H1 (cell line): ENCODE data around the gene TSGA10.

ENCODE experiments used
- CBX5 ChIP-seq: fragments of 300-800, 300-1000 bp; sonication (generic); IDR thresholded peaks from 2 replicates; pipeline ENCODE4 v1.7.1; 2016; ENCODE audit warnings: antibody characterized with exemption, low read length, low read depth
- CREB1 ChIP-seq: IDR thresholded peaks from 2 replicates; pipeline ENCODE4 v1.6.1; 2012; ENCODE audit warnings: inconsistent platforms
- EP300 ChIP-seq, 2 experiments: IDR thresholded peaks; 1 replicate in 1 of 2; 2 replicates in 1 of 2; pipeline ENCODE4 v1.6.1; 2011 to 2012; ENCODE audit warnings: low read depth in 2 of 2, low read length in 2 of 2, mild to moderate bottlenecking in 2 of 2, borderline replicate concordance in 1 of 2, inconsistent platforms in 1 of 2, moderate library complexity in 1 of 2
- EZH2 ChIP-seq: fragments of 200-600 bp; sonication (generic); IDR thresholded peaks from 2 replicates; pipeline ENCODE4 v1.7.1; 2012; ENCODE audit warnings: low read depth, mild to moderate bottlenecking, moderate library complexity, low read length, inconsistent platforms; ENCODE audit not compliant: severe bottlenecking
- RFX5 ChIP-seq: IDR thresholded peaks from 2 replicates; pipeline ENCODE4 v1.6.1; 2011; ENCODE audit warnings: low read depth, low read length, improper control_type of control experiment, borderline replicate concordance
- RXRA ChIP-seq: IDR thresholded peaks from 2 replicates; pipeline ENCODE4 v1.6.1; 2011; ENCODE audit warnings: low read depth, mild to moderate bottlenecking, low read length, moderate library complexity; ENCODE audit not compliant: insufficient read depth
- SP1 ChIP-seq: IDR thresholded peaks from 2 replicates; pipeline ENCODE4 v1.6.1; 2011; ENCODE audit warnings: low read depth, low read length
- TAF1 ChIP-seq: IDR thresholded peaks from 2 replicates; pipeline ENCODE4 v1.6.1; 2011; ENCODE audit warnings: mild to moderate bottlenecking, low read depth, low read length
- TBP ChIP-seq: IDR thresholded peaks from 2 replicates; pipeline ENCODE4 v1.6.1; 2011; ENCODE audit warnings: low read depth, low read length, improper control_type of control experiment
- TEAD4 ChIP-seq: IDR thresholded peaks from 2 replicates; pipeline ENCODE4 v1.6.1; 2012; ENCODE audit warnings: low read depth, low read length, inconsistent platforms, mixed read lengths
- YY1 ChIP-seq: IDR thresholded peaks from 2 replicates; pipeline ENCODE4 v1.6.1; 2011; ENCODE audit warnings: low read depth, mild to moderate bottlenecking, low read length
- TF ChIP-seq, protein P1 (sequence below), 3 experiments: IDR thresholded peaks; 1 replicate in 2 of 3; 2 replicates in 1 of 3; pipeline versions ENCODE4 v1.5.1 to v1.6.1; 2011; ENCODE audit warnings: low read length in 3 of 3, mild to moderate bottlenecking in 3 of 3, inconsistent platforms in 2 of 3, low read depth in 1 of 3, moderate library complexity in 1 of 3; ENCODE audit not compliant: insufficient read depth in 1 of 3; ENCODE audit errors: control extremely low read depth in 1 of 3

DNA sequence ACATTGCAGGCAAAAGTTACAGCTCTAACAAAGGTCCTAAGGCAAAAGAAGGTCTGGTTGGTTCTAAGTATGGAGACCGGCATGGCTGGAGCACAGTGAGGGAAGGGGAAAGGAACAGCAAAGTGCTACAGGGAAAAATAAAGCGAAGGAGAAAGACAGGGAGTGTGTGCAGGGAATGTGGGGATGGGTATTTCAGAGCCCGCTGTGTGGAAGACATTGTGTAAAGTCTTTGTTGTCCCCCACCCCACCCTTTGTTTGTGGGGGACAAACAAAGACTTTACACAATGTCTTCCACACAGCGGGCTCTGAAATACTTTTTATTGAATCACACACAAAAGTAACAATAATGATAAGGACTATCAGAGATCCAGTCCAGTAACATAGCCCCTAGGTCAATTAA, 42.1 kb downstream of the TSGA10 start:
- no peak for TF ChIP-seq TAF1
- TF ChIP-seq YY1: no peak
- no peak for TF ChIP-seq EZH2
- no peak for TF ChIP-seq SP1
- no peak for TF ChIP-seq EP300 (IDR thresholded peaks at IDR 0.05; ENCODE audit: borderline replicate concordance in 1 of 2, low read depth in 2 of 2, low read length in 2 of 2)
- TF ChIP-seq, protein P1, sequence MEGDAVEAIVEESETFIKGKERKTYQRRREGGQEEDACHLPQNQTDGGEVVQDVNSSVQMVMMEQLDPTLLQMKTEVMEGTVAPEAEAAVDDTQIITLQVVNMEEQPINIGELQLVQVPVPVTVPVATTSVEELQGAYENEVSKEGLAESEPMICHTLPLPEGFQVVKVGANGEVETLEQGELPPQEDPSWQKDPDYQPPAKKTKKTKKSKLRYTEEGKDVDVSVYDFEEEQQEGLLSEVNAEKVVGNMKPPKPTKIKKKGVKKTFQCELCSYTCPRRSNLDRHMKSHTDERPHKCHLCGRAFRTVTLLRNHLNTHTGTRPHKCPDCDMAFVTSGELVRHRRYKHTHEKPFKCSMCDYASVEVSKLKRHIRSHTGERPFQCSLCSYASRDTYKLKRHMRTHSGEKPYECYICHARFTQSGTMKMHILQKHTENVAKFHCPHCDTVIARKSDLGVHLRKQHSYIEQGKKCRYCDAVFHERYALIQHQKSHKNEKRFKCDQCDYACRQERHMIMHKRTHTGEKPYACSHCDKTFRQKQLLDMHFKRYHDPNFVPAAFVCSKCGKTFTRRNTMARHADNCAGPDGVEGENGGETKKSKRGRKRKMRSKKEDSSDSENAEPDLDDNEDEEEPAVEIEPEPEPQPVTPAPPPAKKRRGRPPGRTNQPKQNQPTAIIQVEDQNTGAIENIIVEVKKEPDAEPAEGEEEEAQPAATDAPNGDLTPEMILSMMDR (IDR thresholded peaks at IDR 0.05; ENCODE audit: control extremely low read depth in 1 of 3, insufficient read depth in 1 of 3, low read depth in 1 of 3, low read length in 3 of 3): no peak
- no peak for TF ChIP-seq CREB1
- TF ChIP-seq CBX5: no peak
- no peak for TF ChIP-seq RFX5
- TF ChIP-seq RXRA: no peak
- no peak for TF ChIP-seq TBP
- TF ChIP-seq TEAD4: no peak
